ENCODE measurements around the gene UMOD. TPM values are rescaled to one million over a fixed set of nuclear protein-coding genes. Genes with fewer than 3 reads are reported as not detected.

UMOD gene
- total RNA-seq, 1 experiment from 2014 or later = not detected

GRCh38 chr16:20353379-20353778, 864 bp upstream of the UMOD start:
- BruUV-seq (replicated peaks) = no TSS peak
- ChIA-PET CTCF (no interaction called here), POLR2A (ENCODE audit: low non-redundant PET) (no interaction called here)
- intact Hi-C loops (cut with micrococcal nuclease; ENCODE audit: unreplicated experiment) = no loop called here
- Histone ChIP-seq H3K27ac (ENCODE audit: low read depth, low read length, poor library complexity, severe bottlenecking) (no peak overlapping the region), H3K36me3 (ENCODE audit: insufficient read depth, low read length, poor library complexity, severe bottlenecking) (no peaks in the 10 kb centered on the region), H3K27me3 (replicated peaks; ENCODE audit: insufficient read depth, low read depth, low read length, poor library complexity) (no peaks in the 10 kb centered on the region), H3K9me3 (ENCODE audit: low read depth, low read length, poor library complexity, severe bottlenecking) (no peaks in the 10 kb centered on the region), H3K4me1 (ENCODE audit: insufficient read depth, low read length, poor library complexity, severe bottlenecking) (no peaks in the 10 kb centered on the region), H3K4me3 (ENCODE audit: low read depth, low read length, poor library complexity, severe bottlenecking) (no peak overlapping the region)
- DNase-seq (ENCODE audit: low spot score) = no peak
- TF ChIP-seq CTCF (conservative IDR thresholded peaks at IDR 0.05; ENCODE audit: low read depth, low read length) (no peak), EZH2 (IDR thresholded peaks at IDR 0.05; ENCODE audit: borderline replicate concordance, low read depth, low read length, poor library complexity, severe bottlenecking) (no peak)

- TF ChIP-seq EZH2 (IDR thresholded peaks at IDR 0.05; ENCODE audit: borderline replicate concordance, low read depth, low read length, poor library complexity, severe bottlenecking) = no peak
- TF ChIP-seq CTCF (conservative IDR thresholded peaks at IDR 0.05; ENCODE audit: low read depth, low read length) = peak; percentile 24; the same call in 1 of the 2 replicates
- no peaks in the 10 kb centered on the region for H3K9me3 ChIP-seq (ENCODE audit: low read depth, low read length, poor library complexity, severe bottlenecking)
- no TSS peak for BruUV-seq (replicated peaks)
- intact Hi-C loops (cut with micrococcal nuclease; ENCODE audit: unreplicated experiment) = no loop called here
- ChIA-PET POLR2A (ENCODE audit: low non-redundant PET) (no interaction called here), CTCF (interaction anchor here (0.5 kb wide), 1 partner anchor 481 kb away, joined by 3 read pairs; no protein-coding TSS in a partner anchor)
- H3K27me3 ChIP-seq (replicated peaks; ENCODE audit: insufficient read depth, low read depth, low read length, poor library complexity) = no peaks in the 10 kb centered on the region
- H3K27ac ChIP-seq (ENCODE audit: low read depth, low read length, poor library complexity, severe bottlenecking) = no peak overlapping the region
- H3K4me3 ChIP-seq (ENCODE audit: low read depth, low read length, poor library complexity, severe bottlenecking) = no peak overlapping the region
- DNase-seq (ENCODE audit: low spot score) = no peak
- H3K4me1 ChIP-seq (ENCODE audit: insufficient read depth, low read length, poor library complexity, severe bottlenecking) = no peaks in the 10 kb centered on the region
- H3K36me3 ChIP-seq (ENCODE audit: insufficient read depth, low read length, poor library complexity, severe bottlenecking) = no peaks in the 10 kb centered on the region
Observed at GRCh38 chr16:20349615-20350014, 2.9 kb downstream of the UMOD start.

GRCh38 chr16:20348365-20349185, 3.9 kb downstream of the UMOD start:
- Histone ChIP-seq H3K27ac (ENCODE audit: low read depth, low read length, poor library complexity, severe bottlenecking) (no peak overlapping the region), H3K4me3 (ENCODE audit: low read depth, low read length, poor library complexity, severe bottlenecking) (no peak overlapping the region), H3K36me3 (ENCODE audit: insufficient read depth, low read length, poor library complexity, severe bottlenecking) (no peaks in the 10 kb centered on the region), H3K27me3 (replicated peaks; ENCODE audit: insufficient read depth, low read depth, low read length, poor library complexity) (no peaks in the 10 kb centered on the region), H3K9me3 (ENCODE audit: low read depth, low read length, poor library complexity, severe bottlenecking) (no peaks in the 10 kb centered on the region), H3K4me1 (ENCODE audit: insufficient read depth, low read length, poor library complexity, severe bottlenecking) (no peaks in the 10 kb centered on the region)
- intact Hi-C loops (cut with micrococcal nuclease; ENCODE audit: unreplicated experiment) = no loop called here
- no TSS peak for BruUV-seq (replicated peaks)
- DNase-seq (ENCODE audit: low spot score) = no peak
- no peak for TF ChIP-seq CTCF (conservative IDR thresholded peaks at IDR 0.05; ENCODE audit: low read depth, low read length)
- no peak for TF ChIP-seq EZH2 (IDR thresholded peaks at IDR 0.05; ENCODE audit: borderline replicate concordance, low read depth, low read length, poor library complexity, severe bottlenecking)
- ChIA-PET CTCF (no interaction called here), POLR2A (ENCODE audit: low non-redundant PET) (no interaction called here)

Measured in A673 (cell line).